ENCODE data around the gene JADE2.

JADE2 gene

GRCh38 chr5:134581241-134581981 is 55.9 kb downstream of the JADE2 start:
- no peak for TF ChIP-seq YY1 (IDR thresholded peaks at IDR 0.05; ENCODE audit: low read depth)
- no peak for TF ChIP-seq CREB1 (IDR thresholded peaks at IDR 0.05; ENCODE audit: low read depth)
- TF ChIP-seq ZBTB7A (IDR thresholded peaks at IDR 0.05; ENCODE audit: low read depth) = no peak

GRCh38 chr5:134582281-134582680 is 56.8 kb downstream of the JADE2 start:
- TF ChIP-seq TAF1 (IDR thresholded peaks at IDR 0.05; ENCODE audit: low read depth) (no peak), CEBPB (IDR thresholded peaks at IDR 0.05) (no peak), FOXM1 (IDR thresholded peaks at IDR 0.05; ENCODE audit: borderline replicate concordance, low read depth) (no peak)

DNA sequence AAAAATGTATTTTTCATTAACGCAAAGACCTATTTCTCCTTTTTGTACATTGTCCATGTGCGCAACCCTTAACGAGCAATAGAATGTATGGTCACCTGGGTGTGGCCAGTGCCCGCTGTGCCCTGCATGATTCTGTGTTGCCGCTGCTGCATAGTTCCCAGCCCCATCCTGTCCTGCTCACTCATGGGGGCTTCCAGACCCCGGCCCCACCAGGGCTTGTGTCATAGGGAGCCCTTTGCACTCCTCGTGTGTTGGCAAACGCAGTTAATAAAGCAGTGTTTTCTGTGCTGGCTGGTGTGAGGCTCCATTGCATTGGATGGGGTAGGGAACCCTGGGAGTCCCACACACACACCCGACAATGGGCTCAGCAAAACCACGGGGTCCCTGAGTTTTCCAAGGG is 57.5 kb downstream of the JADE2 start:
- no peak for TF ChIP-seq TCF12 (IDR thresholded peaks at IDR 0.05; ENCODE audit: low read depth)
- TF ChIP-seq EP300 (IDR thresholded peaks at IDR 0.05; ENCODE audit: borderline replicate concordance) = no peak
- no peak for TF ChIP-seq NFIC (IDR thresholded peaks at IDR 0.05)
- TF ChIP-seq MAX (IDR thresholded peaks at IDR 0.05) = no peak
- no peak for TF ChIP-seq YY1 (IDR thresholded peaks at IDR 0.05; ENCODE audit: low read depth)

GRCh38 chr5:134583766-134584165 is 58.3 kb downstream of the JADE2 start:
- TF ChIP-seq FOXM1 (IDR thresholded peaks at IDR 0.05; ENCODE audit: borderline replicate concordance, low read depth) (no peak), EGR1 (IDR thresholded peaks at IDR 0.05) (no peak)

- no peak for TF ChIP-seq ZBTB7A (IDR thresholded peaks at IDR 0.05; ENCODE audit: low read depth)
- no peak for TF ChIP-seq EP300 (IDR thresholded peaks at IDR 0.05; ENCODE audit: borderline replicate concordance)
- no peak for TF ChIP-seq TCF12 (IDR thresholded peaks at IDR 0.05; ENCODE audit: low read depth)
- no peak for TF ChIP-seq EGR1 (IDR thresholded peaks at IDR 0.05)
- no peak for TF ChIP-seq TAF1 (IDR thresholded peaks at IDR 0.05; ENCODE audit: low read depth)
- TF ChIP-seq CEBPB (IDR thresholded peaks at IDR 0.05) = no peak
- no peak for TF ChIP-seq NFIC (IDR thresholded peaks at IDR 0.05)
- TF ChIP-seq REST (IDR thresholded peaks at IDR 0.05; ENCODE audit: low read depth) = no peak
- TF ChIP-seq RAD21 (IDR thresholded peaks at IDR 0.05; ENCODE audit: low read depth) = no peak
- no peak for TF ChIP-seq FOXM1 (IDR thresholded peaks at IDR 0.05; ENCODE audit: borderline replicate concordance, low read depth)
- TF ChIP-seq MAX (IDR thresholded peaks at IDR 0.05) = no peak
- TF ChIP-seq USF1 (IDR thresholded peaks at IDR 0.05) = no peak
- TF ChIP-seq TEAD4 (IDR thresholded peaks at IDR 0.05) = no peak
- TF ChIP-seq YY1 (IDR thresholded peaks at IDR 0.05; ENCODE audit: low read depth) = no peak
- TF ChIP-seq CREB1 (IDR thresholded peaks at IDR 0.05; ENCODE audit: low read depth) = no peak
Observed at GRCh38 chr5:134584662-134585061, 59.2 kb downstream of the JADE2 start.

GRCh38 chr5:134585966-134586365 is 60.5 kb downstream of the JADE2 start:
- TF ChIP-seq YY1 (IDR thresholded peaks at IDR 0.05; ENCODE audit: low read depth) (no peak), TAF1 (IDR thresholded peaks at IDR 0.05; ENCODE audit: low read depth) (no peak), TCF12 (IDR thresholded peaks at IDR 0.05; ENCODE audit: low read depth) (no peak), CREB1 (IDR thresholded peaks at IDR 0.05; ENCODE audit: low read depth) (no peak), EP300 (IDR thresholded peaks at IDR 0.05; ENCODE audit: borderline replicate concordance) (no peak), RAD21 (IDR thresholded peaks at IDR 0.05; ENCODE audit: low read depth) (no peak), TEAD4 (IDR thresholded peaks at IDR 0.05) (no peak), CEBPB (IDR thresholded peaks at IDR 0.05) (no peak), USF1 (IDR thresholded peaks at IDR 0.05) (no peak), NFIC (IDR thresholded peaks at IDR 0.05) (no peak), MAX (IDR thresholded peaks at IDR 0.05) (no peak), ZBTB7A (IDR thresholded peaks at IDR 0.05; ENCODE audit: low read depth) (no peak), REST (IDR thresholded peaks at IDR 0.05; ENCODE audit: low read depth) (no peak), EGR1 (IDR thresholded peaks at IDR 0.05) (no peak), FOXM1 (IDR thresholded peaks at IDR 0.05; ENCODE audit: borderline replicate concordance, low read depth) (no peak)

All from Ishikawa (cell line).